HepG2 (cell line): ENCODE results near the gene KLF16. TPM values are rescaled to one million over a fixed set of nuclear protein-coding genes. Genes with fewer than 3 reads are reported as not detected.

Experiments used
- GATAD1 ChIP-seq: IDR thresholded peaks from 2 replicates; pipeline ENCODE4 v1.6.1; 2016; ENCODE audit warnings: missing genetic modification reagents, missing compliant biosample characterization
- HNF4A ChIP-seq: sonication (generic); formaldehyde crosslinking; IDR thresholded peaks from 2 replicates; pipeline ENCODE4 v1.4.0; 2020; ENCODE audit warnings: missing genetic modification reagents
- JDP2 ChIP-seq: sonication (generic); formaldehyde crosslinking; IDR thresholded peaks from 2 replicates; pipeline ENCODE4 v1.8.1; 2022; ENCODE audit warnings: missing genetic modification reagents, borderline replicate concordance
- POGZ ChIP-seq: sonication (generic); formaldehyde crosslinking; IDR thresholded peaks from 2 replicates; pipeline ENCODE4 v1.4.0; 2020; ENCODE audit warnings: mild to moderate bottlenecking, missing genetic modification reagents
- SIN3A ChIP-seq: IDR thresholded peaks from 2 replicates; pipeline ENCODE4 v1.6.1; 2011; ENCODE audit warnings: low read depth, mild to moderate bottlenecking, control low read depth, low read length, borderline replicate concordance
- SMC3 ChIP-seq: IDR thresholded peaks from 2 replicates; pipeline ENCODE4 v1.6.1; 2011; ENCODE audit warnings: low read length, improper control_type of control experiment
- ZMYM3 ChIP-seq: sonication (generic); formaldehyde crosslinking; IDR thresholded peaks from 2 replicates; pipeline ENCODE4 v1.5.1; 2020; ENCODE audit warnings: mild to moderate bottlenecking, missing genetic modification reagents
- ZNF337 ChIP-seq: sonication (generic); formaldehyde crosslinking; IDR thresholded peaks from 2 replicates; pipeline ENCODE4 v1.5.1; 2020; ENCODE audit warnings: missing genetic modification reagents, low read depth, mild to moderate bottlenecking, borderline replicate concordance
- ZNF484 ChIP-seq: sonication (generic); formaldehyde crosslinking; IDR thresholded peaks from 2 replicates; pipeline ENCODE4 v1.5.1; 2020; ENCODE audit warnings: mild to moderate bottlenecking, low read depth, missing genetic modification reagents, borderline replicate concordance
- ZNF501 ChIP-seq: sonication (generic); formaldehyde crosslinking; IDR thresholded peaks from 2 replicates; pipeline ENCODE4 v1.5.1; 2020; ENCODE audit warnings: mild to moderate bottlenecking, moderate library complexity, missing genetic modification reagents
- ZNF615 ChIP-seq: sonication (generic); formaldehyde crosslinking; IDR thresholded peaks from 2 replicates; pipeline ENCODE4 v1.5.0; 2020; ENCODE audit warnings: mild to moderate bottlenecking, missing genetic modification reagents, borderline replicate concordance
- polyA plus RNA-seq, 8 experiments: library from polyadenylated mRNA; depleted of rRNA in 3 of 8; stranded (reverse) in 7 of 8; unstranded in 1 of 8; fragments of >200 nt; fragmentation: Illumina TruSeq in 4 of 8; extraction: Trizol in 4 of 8; gene quantifications; 2 replicates each; pipeline versions ENCODE4 v1.2.1 to v1.2.3, GENCODE V29; 2011 to 2016; ENCODE audit warnings: low read depth in 4 of 8, missing spikeins in 1 of 8, mixed read lengths in 1 of 8; ENCODE audit not compliant: insufficient read depth in 1 of 8
- total RNA-seq, 5 experiments: library from RNA; depleted of rRNA; stranded (reverse); fragments of >200 nt; fragmentation: Illumina TruSeq; extraction: Trizol; gene quantifications; 2 replicates each; pipeline ENCODE4 v1.2.3, GENCODE V29; 2016; ENCODE audit warnings: low read depth in 1 of 5
- TF ChIP-seq, protein P1 (sequence below): sonication (generic); IDR thresholded peaks from 2 replicates; pipeline ENCODE4 v1.6.1; 2016; ENCODE audit warnings: low read depth, borderline replicate concordance
- TF ChIP-seq, protein P2 (sequence below): sonication (generic); formaldehyde crosslinking; IDR thresholded peaks from 2 replicates; pipeline ENCODE4 v1.8.0; 2022; ENCODE audit warnings: mild to moderate bottlenecking, missing genetic modification reagents, borderline replicate concordance
- TF ChIP-seq, protein P3 (sequence below): sonication (generic); formaldehyde crosslinking; IDR thresholded peaks from 2 replicates; pipeline ENCODE4 v1.4.0; 2020; ENCODE audit warnings: mild to moderate bottlenecking, missing genetic modification reagents
- TF ChIP-seq, protein P4 (sequence below): IDR thresholded peaks from 2 replicates; pipeline ENCODE4 v1.6.1; 2018; ENCODE audit warnings: missing genetic modification reagents, mild to moderate bottlenecking, missing compliant biosample characterization
- TF ChIP-seq, protein P5 (sequence below): sonication (generic); formaldehyde crosslinking; IDR thresholded peaks from 2 replicates; pipeline ENCODE4 v1.5.1; 2020; ENCODE audit warnings: mild to moderate bottlenecking, missing genetic modification reagents
- TF ChIP-seq, protein P6 (sequence below): IDR thresholded peaks from 2 replicates; pipeline ENCODE4 v1.6.1; 2016; ENCODE audit warnings: low read depth
- TF ChIP-seq, protein P7 (sequence below): sonication (generic); formaldehyde crosslinking; IDR thresholded peaks from 2 replicates; pipeline ENCODE4 v1.4.0; 2020; ENCODE audit warnings: missing genetic modification reagents; ENCODE audit errors: not compliant biosample characterization

The KLF16 gene
- total and polyA plus RNA-seq, 2 of the 13 experiments (the other 11 are each of a cell fraction or from before 2014, with no cell fraction given) = 3.5 to 6.7 TPM

DNA sequence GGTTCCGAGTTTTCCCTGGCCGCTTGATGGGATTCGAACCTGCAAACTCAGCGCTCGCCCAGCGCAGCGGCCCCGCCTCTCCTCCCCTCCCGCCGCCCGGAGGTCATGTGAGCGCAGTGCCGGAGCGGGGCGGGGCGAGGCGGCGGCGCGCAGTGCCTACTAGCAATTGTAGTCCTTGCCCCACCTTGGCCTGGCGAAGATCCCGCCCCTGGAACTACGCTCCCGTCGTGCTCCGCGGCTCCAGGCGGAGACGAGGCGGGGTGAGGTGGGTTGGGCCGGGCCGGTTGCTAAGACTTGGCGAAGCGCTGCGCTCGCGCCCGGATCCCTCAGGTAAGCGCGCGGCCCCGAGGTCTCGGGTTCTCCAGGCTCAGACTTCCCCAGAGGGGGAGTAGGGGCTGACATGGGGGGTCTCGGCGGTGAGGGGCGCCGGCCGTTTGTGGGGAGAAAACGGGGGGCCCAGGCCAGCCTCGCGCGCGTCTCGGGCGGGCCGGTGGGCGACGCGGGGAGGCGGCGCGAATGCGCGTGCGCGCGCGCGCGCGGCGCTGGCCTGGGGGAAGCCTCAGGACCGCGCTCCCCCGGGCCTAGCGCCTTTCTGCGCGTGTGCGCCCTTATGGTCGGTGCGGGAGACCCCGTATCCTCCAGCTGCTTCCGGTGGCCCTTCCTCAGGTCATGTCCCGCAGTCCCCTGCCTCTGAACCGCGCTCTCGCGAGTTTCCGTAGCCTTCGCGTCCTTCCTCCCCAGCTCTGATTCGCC, 41.9 kb upstream of the KLF16 start, which contains the start of the genes ADAT3 and SCAMP4 (continued):
- TF ChIP-seq, protein P1, sequence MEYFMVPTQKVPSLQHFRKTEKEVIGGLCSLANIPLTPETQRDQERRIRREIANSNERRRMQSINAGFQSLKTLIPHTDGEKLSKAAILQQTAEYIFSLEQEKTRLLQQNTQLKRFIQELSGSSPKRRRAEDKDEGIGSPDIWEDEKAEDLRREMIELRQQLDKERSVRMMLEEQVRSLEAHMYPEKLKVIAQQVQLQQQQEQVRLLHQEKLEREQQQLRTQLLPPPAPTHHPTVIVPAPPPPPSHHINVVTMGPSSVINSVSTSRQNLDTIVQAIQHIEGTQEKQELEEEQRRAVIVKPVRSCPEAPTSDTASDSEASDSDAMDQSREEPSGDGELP = peak; percentile 99
- peak; percentile 75 for TF ChIP-seq ZNF501 (CRISPR knock-in tag)
- TF ChIP-seq, protein P2, sequence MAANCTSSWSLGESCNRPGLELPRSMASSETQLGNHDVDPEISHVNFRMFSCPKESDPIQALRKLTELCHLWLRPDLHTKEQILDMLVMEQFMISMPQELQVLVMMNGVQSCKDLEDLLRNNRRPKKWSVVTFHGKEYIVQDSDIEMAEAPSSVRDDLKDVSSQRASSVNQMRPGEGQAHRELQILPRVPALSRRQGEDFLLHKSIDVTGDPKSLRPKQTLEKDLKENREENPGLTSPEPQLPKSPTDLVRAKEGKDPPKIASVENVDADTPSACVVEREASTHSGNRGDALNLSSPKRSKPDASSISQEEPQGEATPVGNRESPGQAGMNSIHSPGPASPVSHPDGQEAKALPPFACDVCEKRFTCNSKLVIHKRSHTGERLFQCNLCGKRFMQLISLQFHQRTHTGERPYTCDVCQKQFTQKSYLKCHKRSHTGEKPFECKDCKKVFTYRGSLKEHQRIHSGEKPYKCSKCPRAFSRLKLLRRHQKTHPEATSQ = no peak
- TF ChIP-seq, protein P3, sequence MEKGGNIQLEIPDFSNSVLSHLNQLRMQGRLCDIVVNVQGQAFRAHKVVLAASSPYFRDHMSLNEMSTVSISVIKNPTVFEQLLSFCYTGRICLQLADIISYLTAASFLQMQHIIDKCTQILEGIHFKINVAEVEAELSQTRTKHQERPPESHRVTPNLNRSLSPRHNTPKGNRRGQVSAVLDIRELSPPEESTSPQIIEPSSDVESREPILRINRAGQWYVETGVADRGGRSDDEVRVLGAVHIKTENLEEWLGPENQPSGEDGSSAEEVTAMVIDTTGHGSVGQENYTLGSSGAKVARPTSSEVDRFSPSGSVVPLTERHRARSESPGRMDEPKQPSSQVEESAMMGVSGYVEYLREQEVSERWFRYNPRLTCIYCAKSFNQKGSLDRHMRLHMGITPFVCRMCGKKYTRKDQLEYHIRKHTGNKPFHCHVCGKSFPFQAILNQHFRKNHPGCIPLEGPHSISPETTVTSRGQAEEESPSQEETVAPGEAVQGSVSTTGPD = no peak
- peak; percentile 82 for TF ChIP-seq ZMYM3
- TF ChIP-seq JDP2 (CRISPR knock-in tag) = no peak
- TF ChIP-seq ZNF337 (CRISPR knock-in tag) = no peak
- TF ChIP-seq, protein P4, sequence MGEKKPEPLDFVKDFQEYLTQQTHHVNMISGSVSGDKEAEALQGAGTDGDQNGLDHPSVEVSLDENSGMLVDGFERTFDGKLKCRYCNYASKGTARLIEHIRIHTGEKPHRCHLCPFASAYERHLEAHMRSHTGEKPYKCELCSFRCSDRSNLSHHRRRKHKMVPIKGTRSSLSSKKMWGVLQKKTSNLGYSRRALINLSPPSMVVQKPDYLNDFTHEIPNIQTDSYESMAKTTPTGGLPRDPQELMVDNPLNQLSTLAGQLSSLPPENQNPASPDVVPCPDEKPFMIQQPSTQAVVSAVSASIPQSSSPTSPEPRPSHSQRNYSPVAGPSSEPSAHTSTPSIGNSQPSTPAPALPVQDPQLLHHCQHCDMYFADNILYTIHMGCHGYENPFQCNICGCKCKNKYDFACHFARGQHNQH (CRISPR knock-in tag) = peak; percentile 4; the same call in 1 of the 2 replicates
- 0 out of 2 replicates have a peak, but pooled peaks have one; percentile 4 for TF ChIP-seq HNF4A
- TF ChIP-seq GATAD1 (CRISPR knock-in tag) = peak; percentile 82
- TF ChIP-seq SIN3A = peak; percentile 55; the same call in 1 of the 2 replicates
- TF ChIP-seq ZNF615 = no peak
- no peak for TF ChIP-seq SMC3
- no peak for TF ChIP-seq ZNF484 (CRISPR knock-in tag)
- TF ChIP-seq, protein P5, sequence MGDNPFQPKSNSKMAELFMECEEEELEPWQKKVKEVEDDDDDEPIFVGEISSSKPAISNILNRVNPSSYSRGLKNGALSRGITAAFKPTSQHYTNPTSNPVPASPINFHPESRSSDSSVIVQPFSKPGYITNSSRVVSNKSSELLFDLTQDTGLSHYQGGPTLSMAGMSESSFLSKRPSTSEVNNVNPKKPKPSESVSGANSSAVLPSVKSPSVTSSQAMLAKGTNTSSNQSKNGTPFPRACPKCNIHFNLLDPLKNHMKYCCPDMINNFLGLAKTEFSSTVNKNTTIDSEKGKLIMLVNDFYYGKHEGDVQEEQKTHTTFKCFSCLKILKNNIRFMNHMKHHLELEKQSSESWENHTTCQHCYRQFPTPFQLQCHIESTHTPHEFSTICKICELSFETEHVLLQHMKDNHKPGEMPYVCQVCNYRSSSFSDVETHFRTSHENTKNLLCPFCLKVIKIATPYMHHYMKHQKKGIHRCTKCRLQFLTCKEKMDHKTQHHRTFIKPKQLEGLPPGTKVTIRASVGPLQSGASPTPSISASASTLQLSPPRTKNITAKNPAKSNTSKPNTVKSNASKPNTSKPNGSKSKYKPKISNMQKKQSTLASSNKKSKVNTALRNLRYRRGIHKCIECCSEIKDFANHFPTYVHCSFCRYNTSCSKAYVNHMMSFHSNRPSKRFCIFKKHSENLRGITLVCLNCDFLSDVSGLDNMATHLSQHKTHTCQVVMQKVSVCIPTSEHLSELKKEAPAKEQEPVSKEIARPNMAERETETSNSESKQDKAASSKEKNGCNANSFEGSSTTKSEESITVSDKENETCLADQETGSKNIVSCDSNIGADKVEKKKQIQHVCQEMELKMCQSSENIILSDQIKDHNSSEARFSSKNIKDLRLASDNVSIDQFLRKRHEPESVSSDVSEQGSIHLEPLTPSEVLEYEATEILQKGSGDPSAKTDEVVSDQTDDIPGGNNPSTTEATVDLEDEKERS (CRISPR knock-in tag) = no peak
- no peak for TF ChIP-seq POGZ (CRISPR knock-in tag)
- TF ChIP-seq, protein P6, sequence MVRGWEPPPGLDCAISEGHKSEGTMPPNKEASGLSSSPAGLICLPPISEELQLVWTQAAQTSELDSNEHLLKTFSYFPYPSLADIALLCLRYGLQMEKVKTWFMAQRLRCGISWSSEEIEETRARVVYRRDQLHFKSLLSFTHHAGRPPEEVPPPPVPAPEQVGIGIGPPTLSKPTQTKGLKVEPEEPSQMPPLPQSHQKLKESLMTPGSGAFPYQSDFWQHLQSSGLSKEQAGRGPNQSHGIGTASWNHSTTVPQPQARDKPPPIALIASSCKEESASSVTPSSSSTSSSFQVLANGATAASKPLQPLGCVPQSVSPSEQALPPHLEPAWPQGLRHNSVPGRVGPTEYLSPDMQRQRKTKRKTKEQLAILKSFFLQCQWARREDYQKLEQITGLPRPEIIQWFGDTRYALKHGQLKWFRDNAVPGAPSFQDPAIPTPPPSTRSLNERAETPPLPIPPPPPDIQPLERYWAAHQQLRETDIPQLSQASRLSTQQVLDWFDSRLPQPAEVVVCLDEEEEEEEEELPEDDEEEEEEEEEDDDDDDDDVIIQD (CRISPR knock-in tag) = peak; percentile 37; the same call in 1 of the 2 replicates
- TF ChIP-seq, protein P7, sequence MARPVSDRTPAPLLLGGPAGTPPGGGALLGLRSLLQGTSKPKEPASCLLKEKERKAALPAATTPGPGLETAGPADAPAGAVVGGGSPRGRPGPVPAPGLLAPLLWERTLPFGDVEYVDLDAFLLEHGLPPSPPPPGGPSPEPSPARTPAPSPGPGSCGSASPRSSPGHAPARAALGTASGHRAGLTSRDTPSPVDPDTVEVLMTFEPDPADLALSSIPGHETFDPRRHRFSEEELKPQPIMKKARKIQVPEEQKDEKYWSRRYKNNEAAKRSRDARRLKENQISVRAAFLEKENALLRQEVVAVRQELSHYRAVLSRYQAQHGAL (CRISPR knock-in tag) = no peak
